DMS 273 treated with DMSO at 0.1 percent for 48 hours (cell line): Measurements from ENCODE around the gene MUC4.
"Not testable (repeated sequence)": the region's sequence is repeated elsewhere in the genome, so short reads cannot be mapped to it uniquely, and the experiment has no call there.

ENCODE experiments used
- DNase-seq: peaks from one replicate; lab custom pipeline; 2025; lab: John Stamatoyannopoulos, UW

Gene MUC4

GRCh38 chr3:195838714-195839113 is 27.0 kb upstream of the MUC4 start:
- DNase-seq: no peak

- DNase-seq: no peak
These were observed 24.9 kb upstream of the MUC4 start for GRCh38 chr3:195836476-195837135.

DNA sequence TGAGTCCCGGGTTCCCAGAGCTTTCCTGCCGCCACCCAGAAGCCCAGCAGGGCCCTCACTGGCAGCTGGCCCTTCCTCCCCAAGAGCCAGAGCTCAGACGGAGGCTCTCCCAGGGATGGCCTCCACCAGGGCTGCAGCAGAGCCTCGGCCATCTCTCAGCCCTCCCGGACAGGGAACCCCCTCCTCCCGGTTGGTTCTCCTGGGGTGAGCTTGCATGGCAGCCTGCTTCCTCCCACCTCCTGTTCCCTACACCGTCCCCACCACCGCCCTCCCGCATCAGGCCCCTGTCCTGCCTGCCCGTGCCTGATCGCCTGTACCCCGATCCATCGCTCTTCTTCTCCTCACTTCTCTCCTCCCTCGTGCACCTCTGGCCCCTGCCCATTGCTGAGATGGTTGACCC is 24.1 kb upstream of the MUC4 start:
- no peak for DNase-seq

DNA sequence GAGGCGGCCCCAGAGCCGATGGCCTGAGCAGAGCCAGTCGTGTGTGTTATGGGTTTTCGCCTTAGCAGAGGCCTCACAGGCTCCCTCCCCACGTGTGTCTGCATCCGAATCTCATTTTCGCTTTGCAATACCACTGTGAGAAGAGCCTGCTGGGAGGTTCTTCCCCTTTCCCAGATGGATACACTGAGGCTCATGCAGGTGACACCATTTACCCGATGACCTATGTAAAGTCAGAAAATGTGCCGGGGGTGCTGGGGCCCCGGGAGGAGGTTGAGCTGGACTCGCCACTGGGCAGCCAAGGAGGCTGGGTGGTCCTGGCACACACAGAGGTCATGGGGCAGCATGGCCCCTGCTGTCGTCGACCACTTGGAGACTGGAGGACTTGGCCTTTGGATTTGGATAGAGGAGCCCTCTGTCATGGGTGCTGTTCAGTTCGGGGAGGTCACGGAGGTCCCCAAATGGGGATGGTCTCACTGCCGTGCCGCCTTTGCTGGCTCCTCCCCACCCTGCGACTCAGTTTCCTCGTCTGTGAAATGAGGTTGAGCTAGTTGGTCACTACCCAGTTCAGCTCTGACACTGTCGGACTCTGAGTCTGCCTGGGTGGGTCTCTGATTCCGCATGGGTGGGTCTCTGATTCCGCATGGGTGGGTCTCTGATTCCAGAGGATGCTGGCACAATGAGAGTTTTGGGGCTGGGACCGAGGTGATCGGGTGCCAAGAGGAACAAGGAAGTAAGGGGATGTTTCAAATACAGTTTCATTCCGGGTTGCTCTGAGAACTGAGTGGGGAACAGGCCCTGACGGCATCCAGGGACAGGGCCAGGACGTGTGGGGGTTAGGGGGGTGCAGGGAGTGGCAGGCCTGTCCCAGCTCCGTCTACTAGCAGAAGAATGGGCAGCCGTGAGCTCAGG is 23.2 kb upstream of the MUC4 start:
- no peak for DNase-seq

- DNase-seq: no peak
These were observed 18.1 kb upstream of the MUC4 start for GRCh38 chr3:195829897-195830254.

DNA sequence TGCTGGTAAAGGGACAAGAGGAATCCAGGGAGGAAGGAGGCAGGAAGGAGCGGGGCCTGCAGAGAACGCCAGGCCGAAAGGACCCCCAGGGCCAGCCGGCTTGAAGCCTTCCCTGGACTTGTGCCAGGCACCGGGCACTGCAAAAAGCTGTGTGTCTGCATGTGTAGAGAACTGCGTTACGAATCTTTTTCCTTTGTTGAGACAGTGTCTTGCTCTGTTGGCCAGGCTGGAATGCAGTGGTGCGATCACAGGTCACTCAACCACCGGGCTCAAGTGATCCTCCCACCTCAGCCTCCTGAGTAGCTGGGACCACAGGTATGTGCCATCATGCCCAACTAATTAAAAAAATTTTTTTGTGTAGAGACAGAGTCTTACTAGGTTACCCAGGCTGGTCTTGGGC is 17.0 kb upstream of the MUC4 start:
- DNase-seq: no peak

- no peak for DNase-seq
These were observed 14.4 kb upstream of the MUC4 start for GRCh38 chr3:195825857-195826804.

DNA sequence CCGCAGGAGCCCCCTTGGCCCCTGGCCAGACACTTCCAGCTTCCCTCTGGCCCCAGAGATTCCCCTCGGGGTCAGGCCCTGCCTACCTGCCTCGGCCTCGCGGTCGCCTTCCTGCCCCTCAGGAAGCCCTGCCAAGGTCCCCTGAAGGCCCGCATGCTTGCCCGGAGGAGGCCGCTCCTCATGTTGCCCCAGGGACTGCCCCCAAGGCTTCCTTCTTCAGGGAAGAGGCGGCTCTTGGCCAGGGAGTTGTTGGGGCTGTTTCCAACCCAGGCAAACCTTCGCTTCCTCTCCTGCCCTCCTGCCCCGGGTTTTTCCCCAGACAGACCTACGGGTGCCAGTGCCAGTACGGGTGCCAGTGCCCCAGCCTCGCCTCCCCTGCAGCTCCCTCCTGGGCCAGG is 13.5 kb upstream of the MUC4 start:
- no peak for DNase-seq

DNA sequence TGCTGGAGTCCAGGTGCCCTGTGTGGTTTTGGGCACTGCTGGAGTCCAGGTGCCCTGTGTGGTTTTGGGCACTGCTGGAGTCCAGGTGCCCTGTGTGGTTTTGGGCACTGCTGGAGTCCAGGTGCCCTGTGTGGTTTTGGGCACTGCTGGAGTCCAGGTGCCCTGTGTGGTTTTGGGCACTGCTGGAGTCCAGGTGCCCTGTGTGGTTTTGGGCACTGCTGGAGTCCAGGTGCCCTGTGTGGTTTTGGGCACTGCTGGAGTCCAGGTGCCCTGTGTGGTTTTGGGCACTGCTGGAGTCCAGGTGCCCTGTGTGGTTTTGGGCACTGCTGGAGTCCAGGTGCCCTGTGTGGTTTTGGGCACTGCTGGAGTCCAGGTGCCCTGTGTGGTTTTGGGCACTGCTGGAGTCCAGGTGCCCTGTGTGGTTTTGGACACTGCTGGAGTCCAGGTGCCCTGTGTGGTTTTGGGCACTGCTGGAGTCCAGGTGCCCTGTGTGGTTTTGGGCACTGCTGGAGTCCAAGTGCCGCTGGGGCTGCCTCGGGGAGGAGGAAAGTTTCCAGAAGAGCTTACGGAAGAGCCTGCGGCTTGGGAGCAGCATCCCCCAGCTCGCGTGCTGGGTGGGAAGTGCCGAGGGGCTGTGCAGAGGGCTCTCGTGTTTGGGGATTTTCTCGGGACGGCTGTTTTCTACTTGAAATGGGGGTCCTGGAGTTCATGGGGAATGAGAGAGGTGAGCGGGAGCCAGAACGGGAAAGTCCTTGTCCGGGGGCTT is 12.9 kb upstream of the MUC4 start:
- not testable (repeated sequence) for DNase-seq

DNA sequence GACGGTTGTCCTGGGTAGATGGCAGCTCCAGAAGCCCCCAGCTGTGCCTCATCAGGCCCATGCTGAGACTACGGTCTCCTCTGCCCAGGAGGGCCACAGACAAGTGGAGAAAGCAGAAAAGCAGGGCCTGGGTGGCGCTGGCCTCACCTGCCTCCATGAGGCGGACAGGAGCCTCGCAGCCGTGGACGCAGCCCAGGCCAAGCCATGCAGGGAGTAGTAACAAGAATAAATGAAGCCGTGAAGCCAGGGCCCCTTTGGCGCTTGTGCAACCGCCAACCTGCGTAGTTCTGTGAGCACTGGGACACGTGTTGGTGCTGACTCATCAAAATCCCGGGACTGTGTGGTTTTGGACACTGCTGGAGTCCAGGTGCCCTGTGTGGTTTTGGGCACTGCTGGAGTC is 12.3 kb upstream of the MUC4 start:
- DNase-seq: no peak

DNA sequence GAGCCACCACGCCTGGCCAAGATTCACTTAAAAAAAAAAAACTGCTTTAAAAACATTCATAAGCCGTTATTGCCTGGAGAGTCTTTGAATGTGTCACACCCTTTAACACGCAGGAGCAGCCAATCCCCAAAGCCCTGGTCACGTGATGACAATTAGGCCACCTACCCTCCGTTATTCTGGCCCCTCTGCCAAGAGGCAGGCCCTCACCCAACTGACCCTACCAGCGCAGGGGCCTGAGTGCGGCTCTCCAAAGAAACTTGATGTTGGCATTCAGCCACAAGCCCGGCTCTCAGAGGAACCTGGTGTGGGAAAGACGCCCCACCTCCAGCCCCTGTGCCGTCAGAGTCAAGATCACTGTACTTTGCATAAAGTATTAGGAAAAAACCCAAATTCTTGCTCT is 11.6 kb upstream of the MUC4 start:
- DNase-seq: no peak

- DNase-seq: no peak
These were observed 10.5 kb upstream of the MUC4 start for GRCh38 chr3:195822131-195822696.

- no peak for DNase-seq
These were observed 9.8 kb upstream of the MUC4 start for GRCh38 chr3:195821403-195822130.

- DNase-seq: no peak
These were observed 9.2 kb upstream of the MUC4 start for GRCh38 chr3:195820901-195821300.

- DNase-seq: no peak
These were observed 8.5 kb upstream of the MUC4 start for GRCh38 chr3:195820186-195820585.

DNA sequence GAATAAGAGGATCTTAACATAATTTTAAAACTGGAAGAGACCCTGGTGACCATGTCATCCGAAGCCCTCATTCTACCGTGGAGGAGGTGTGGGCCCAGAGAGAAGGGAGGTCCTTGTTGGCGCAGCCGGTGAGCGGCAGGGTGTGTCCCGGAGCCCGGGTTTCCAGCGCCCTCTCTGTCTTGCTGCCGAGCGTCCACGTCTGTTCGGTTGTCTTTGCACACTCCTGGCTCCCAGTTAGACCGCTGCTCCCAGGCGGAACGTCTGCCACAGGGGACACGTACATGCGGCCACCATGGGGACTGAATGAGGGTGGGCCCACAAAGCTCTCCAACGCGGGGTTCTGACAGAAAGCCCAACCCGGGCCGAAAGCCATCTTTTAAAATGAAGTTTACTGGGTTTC is 6.6 kb upstream of the MUC4 start:
- DNase-seq: no peak

GRCh38 chr3:195817578-195818135 is 5.9 kb upstream of the MUC4 start:
- DNase-seq: no peak

DNA sequence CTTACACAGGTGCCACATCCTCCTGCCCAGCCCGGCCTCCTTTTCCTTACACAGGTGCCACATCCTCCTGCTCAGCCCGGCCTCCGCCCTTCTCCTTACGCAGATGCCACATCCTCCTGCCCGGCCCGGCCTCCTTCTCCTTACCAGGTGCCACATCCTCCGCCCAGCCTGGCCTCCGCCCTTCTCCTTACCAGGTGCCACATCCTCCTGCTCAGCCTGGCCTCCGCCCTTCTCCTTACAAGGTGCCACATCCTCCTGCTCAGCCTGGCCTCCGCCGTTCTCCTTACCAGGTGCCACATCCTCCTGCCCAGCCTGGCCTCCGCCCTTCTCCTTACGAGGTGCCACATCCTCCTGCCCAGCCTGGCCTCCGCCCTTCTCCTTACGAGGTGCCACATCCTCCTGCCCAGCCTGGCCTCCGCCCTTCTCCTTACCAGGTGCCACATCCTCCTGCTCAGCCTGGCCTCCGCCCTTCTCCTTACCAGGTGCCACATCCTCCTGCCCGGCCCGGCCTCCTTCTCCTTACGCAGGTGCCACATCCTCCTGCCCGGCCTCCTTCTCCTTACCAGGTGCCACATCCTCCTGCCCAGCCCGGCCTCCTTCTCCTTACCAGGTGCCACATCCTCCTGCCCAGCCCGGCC is 4.7 kb upstream of the MUC4 start:
- DNase-seq: not testable (repeated sequence)

DNA sequence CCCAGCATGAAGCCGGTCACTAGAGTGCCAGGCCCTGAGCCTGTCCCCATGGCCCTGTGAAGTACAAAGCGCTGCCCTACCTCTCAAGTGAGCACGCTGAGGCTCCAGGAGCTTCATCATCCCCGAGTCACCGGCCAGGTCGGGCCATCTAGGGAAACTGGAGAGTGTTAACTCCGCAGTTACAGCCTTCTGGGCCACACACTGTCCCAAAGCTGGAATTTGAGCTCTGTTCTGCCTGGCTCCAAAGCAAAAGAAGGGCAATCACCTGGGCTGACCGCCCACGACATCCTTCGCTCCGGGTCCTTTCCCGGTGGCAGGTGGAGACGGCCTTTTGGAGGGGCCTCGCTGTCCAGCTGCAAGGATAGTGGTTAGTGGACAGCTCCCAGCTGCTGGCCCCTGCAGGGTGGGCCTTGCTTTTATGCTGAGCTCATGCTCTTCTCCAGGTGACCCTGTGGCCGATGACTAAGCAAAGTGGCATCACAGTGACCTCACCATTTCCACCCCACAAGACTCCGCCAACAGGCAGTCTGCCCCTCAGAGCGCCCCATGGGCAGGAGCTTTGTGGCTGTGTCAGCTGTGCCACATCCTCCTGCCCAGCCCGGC is 3.5 kb upstream of the MUC4 start:
- DNase-seq: no peak
